ENCODE measurements around the gene CHRNA9. TPM values are rescaled to one million over a fixed set of nuclear protein-coding genes. Genes with fewer than 3 reads are reported as not detected.

The CHRNA9 gene
- polyA plus RNA-seq, 2 of the 4 experiments (the other 2 are of a cell fraction) = 1.3 to 1.6 TPM

- no peak for FAIRE-seq
- no peaks in the 10 kb centered on the region for H3K9me3 ChIP-seq
- TF ChIP-seq ESRRA (IDR thresholded peaks at IDR 0.05; ENCODE audit: borderline replicate concordance, low read length) (no peak), MAZ (IDR thresholded peaks at IDR 0.05; ENCODE audit: borderline replicate concordance, low read depth, low read length) (no peak), HES2 (IDR thresholded peaks at IDR 0.05) (no peak), NPAS2 (CRISPR knock-in tag; IDR thresholded peaks at IDR 0.05; ENCODE audit: borderline replicate concordance) (no peak), BCL3 (IDR thresholded peaks at IDR 0.05) (no peak), NR3C1 (IDR thresholded peaks at IDR 0.05) (no peak), RARB (CRISPR knock-in tag; IDR thresholded peaks at IDR 0.05) (no peak), TFCP2L1 (CRISPR knock-in tag; IDR thresholded peaks at IDR 0.05) (no peak), ZFP36 (IDR thresholded peaks at IDR 0.05; ENCODE audit: borderline replicate concordance, partially characterized antibody) (no peak), FOSB (CRISPR knock-in tag; IDR thresholded peaks at IDR 0.05) (no peak), POLR2AphosphoS2 (conservative IDR thresholded peaks at IDR 0.05; ENCODE audit: low read length) (no peak), CEBPB (IDR thresholded peaks at IDR 0.05) (no peak), HOXA7 (CRISPR knock-in tag; IDR thresholded peaks at IDR 0.05) (no peak), FOSL2 (IDR thresholded peaks at IDR 0.05) (no peak), FOSL2 (CRISPR knock-in tag; IDR thresholded peaks at IDR 0.05) (no peak)
- TF ChIP-seq, protein P1, sequence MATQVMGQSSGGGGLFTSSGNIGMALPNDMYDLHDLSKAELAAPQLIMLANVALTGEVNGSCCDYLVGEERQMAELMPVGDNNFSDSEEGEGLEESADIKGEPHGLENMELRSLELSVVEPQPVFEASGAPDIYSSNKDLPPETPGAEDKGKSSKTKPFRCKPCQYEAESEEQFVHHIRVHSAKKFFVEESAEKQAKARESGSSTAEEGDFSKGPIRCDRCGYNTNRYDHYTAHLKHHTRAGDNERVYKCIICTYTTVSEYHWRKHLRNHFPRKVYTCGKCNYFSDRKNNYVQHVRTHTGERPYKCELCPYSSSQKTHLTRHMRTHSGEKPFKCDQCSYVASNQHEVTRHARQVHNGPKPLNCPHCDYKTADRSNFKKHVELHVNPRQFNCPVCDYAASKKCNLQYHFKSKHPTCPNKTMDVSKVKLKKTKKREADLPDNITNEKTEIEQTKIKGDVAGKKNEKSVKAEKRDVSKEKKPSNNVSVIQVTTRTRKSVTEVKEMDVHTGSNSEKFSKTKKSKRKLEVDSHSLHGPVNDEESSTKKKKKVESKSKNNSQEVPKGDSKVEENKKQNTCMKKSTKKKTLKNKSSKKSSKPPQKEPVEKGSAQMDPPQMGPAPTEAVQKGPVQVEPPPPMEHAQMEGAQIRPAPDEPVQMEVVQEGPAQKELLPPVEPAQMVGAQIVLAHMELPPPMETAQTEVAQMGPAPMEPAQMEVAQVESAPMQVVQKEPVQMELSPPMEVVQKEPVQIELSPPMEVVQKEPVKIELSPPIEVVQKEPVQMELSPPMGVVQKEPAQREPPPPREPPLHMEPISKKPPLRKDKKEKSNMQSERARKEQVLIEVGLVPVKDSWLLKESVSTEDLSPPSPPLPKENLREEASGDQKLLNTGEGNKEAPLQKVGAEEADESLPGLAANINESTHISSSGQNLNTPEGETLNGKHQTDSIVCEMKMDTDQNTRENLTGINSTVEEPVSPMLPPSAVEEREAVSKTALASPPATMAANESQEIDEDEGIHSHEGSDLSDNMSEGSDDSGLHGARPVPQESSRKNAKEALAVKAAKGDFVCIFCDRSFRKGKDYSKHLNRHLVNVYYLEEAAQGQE (IDR thresholded peaks at IDR 0.05) = no peak
- POLR2A ChIA-PET = no interaction called here
- 78% methylated on average over 2 of the region's 2 CpGs for WGBS (ENCODE audit: missing lambda C conversion rate)
- CTCF ChIA-PET = interaction anchor here (8.1 kb wide), 1 partner anchor 10 kb away, joined by 45 read pairs; no protein-coding TSS in a partner anchor
- ATAC-seq = no peak
- peak overlapping the region in 1 of 2 experiments; percentile 26; a peak in 1 of 6 replicates for H3K27ac ChIP-seq
- peaks cover 34% of the 10 kb centered on the region for H3K4me1 ChIP-seq
- H3K4me2 ChIP-seq = no peak overlapping the region
- no peak for DNase-seq (ENCODE audit: low read depth in 1 of 2, low spot score in 1 of 2)
- no peak overlapping the region for H3K4me3 ChIP-seq
Measured at GRCh38 chr4:40337523-40337922, 2.4 kb downstream of the CHRNA9 start.

DNA sequence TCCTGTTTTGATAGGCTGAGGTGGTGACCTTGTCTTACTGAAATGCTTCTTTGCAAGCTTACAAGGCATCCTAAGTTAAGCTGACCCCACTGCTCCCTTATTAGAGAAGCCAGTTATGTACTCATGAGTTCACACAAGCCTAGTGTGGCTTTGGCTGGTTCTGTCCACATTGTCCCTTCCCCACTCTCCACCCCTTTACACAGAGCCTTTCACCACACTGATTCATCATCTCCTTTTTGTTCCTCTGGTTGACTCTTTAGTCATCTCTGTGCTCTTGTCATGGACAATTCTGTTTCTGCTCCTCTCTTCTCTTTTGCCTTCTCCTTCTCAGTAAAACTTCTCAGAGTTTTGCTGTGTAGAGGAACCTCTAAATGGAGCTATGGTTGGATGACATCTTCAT, 4.9 kb downstream of the CHRNA9 start:
- H3K27ac ChIP-seq = peak overlapping the region in 1 of 2 experiments; percentile 11; a peak in 1 of 6 replicates
- H3K9me3 ChIP-seq = no peaks in the 10 kb centered on the region
- POLR2A ChIA-PET = no interaction called here
- FAIRE-seq = no peak
- no peak for TF ChIP-seq EHMT2 (IDR thresholded peaks at IDR 0.05; ENCODE audit: low read depth)
- no peak for TF ChIP-seq POLR2AphosphoS2 (conservative IDR thresholded peaks at IDR 0.05; ENCODE audit: low read length)
- TF ChIP-seq SMC3 (IDR thresholded peaks at IDR 0.05) = no peak
- TF ChIP-seq HDAC2 (IDR thresholded peaks at IDR 0.05) = no peak
- TF ChIP-seq HMGXB4 (CRISPR knock-in tag; IDR thresholded peaks at IDR 0.05; ENCODE audit: borderline replicate concordance) = no peak
- no peak for TF ChIP-seq JUN (IDR thresholded peaks at IDR 0.05)
- no peak for TF ChIP-seq CBX8 (IDR thresholded peaks at IDR 0.05)
- no peak for TF ChIP-seq NPAS2 (CRISPR knock-in tag; IDR thresholded peaks at IDR 0.05; ENCODE audit: borderline replicate concordance)
- no peak for TF ChIP-seq RNF2 (IDR thresholded peaks at IDR 0.05; ENCODE audit: borderline replicate concordance, low read depth)
- TF ChIP-seq, protein P2, sequence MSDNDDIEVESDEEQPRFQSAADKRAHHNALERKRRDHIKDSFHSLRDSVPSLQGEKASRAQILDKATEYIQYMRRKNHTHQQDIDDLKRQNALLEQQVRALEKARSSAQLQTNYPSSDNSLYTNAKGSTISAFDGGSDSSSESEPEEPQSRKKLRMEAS (IDR thresholded peaks at IDR 0.05) = no peak
- peaks cover 9% of the 10 kb centered on the region for H3K4me1 ChIP-seq
- H3K4me2 ChIP-seq = no peak overlapping the region
- ATAC-seq = peak; percentile 31 to 43; a peak in 1 of 6 replicates
- CTCF ChIA-PET = interaction anchor here (1.2 to 8.1 kb wide), 3 partner anchors 13 to 112 kb away, joined by 3 to 45 read pairs (median 3); no protein-coding TSS in a partner anchor
- no peak overlapping the region for H3K4me3 ChIP-seq
- DNase-seq (ENCODE audit: low read depth in 1 of 2, low spot score in 1 of 2) = no peak
